Adrenal gland (tissue), 5 donors: ENCODE results near the gene SIL1.
"Not testable (repeated sequence)": the region's sequence is repeated elsewhere in the genome, so short reads cannot be mapped to it uniquely, and the experiment has no call there.

Experiments used
- CTCF ChIP-seq, 6 experiments: fragments of 450-650 bp in 4 of 6; fragments of 200-600 bp in 2 of 6; sonication (generic) in 1 of 6; IDR thresholded peaks; 1 replicate in 5 of 6; 2 replicates in 1 of 6; pipeline versions ENCODE4 v1.5.1 to v1.8.0; 2016 to 2021; ENCODE audit warnings: antibody characterized with exemption in 6 of 6, mild to moderate bottlenecking in 2 of 6, moderate library complexity in 1 of 6
- POLR2A ChIP-seq, 2 donors: fragments of 450-650 bp; IDR thresholded peaks; one replicate each; pipeline ENCODE4 v1.6.1; 2017; ENCODE audit warnings: antibody characterized with exemption in 2 of 2, mild to moderate bottlenecking in 2 of 2, moderate library complexity in 1 of 2
- donor health status: DM: no; HTN: no; CAD: no.

GRCh38 chr5:139174382-139174781 is 23.8 kb downstream of the SIL1 start:
- not testable (repeated sequence) for TF ChIP-seq CTCF, POLR2A (IDR thresholded peaks at IDR 0.05)
